ENCODE data around the gene MEPCE. TPM values are rescaled to one million over a fixed set of nuclear protein-coding genes. Genes with fewer than 3 reads are reported as not detected.
"Not testable (repeated sequence)": the region's sequence is repeated elsewhere in the genome, so short reads cannot be mapped to it uniquely, and the experiment has no call there.

MEPCE gene
- total and polyA plus RNA-seq, 2 experiments from 2014 or later, result 15.8 to 23.1 TPM

DNA sequence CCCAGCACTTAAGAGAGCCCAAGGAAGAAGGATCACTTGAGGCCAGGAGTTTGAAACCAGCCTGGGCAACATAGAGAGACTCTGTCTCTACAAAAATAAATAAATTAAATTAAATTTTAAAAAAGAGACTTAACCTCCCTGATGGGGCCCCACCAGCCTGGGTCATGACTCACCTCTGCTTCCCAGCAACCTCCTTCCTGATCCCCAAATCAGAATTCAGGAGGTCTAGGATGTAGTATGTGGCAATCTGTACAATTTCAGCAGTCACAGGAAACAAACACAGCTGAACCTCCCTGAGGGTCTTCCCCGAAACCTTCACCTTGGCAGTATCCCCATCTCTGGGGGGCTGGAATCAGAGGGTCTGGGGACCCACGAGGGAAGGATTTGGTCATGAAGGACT is 16.4 kb downstream of the MEPCE start:
- Histone ChIP-seq H3K4me2 (no peak overlapping the region), H3K36me3 (replicated peaks; ENCODE audit: insufficient read depth, low read depth) (no peaks in the 10 kb centered on the region), H4K20me1 (ENCODE audit: insufficient read depth, poor library complexity, severe bottlenecking) (no peaks in the 10 kb centered on the region), H3K9me2 (replicated peaks; ENCODE audit: insufficient read depth) (no peaks in the 10 kb centered on the region), H3K4me3 (no peak overlapping the region), H3K27me3 (no peaks in the 10 kb centered on the region), H3K27ac (no peak overlapping the region), H3K9me3 (ENCODE audit: low read depth) (no peaks in the 10 kb centered on the region), H3K79me2 (no peaks in the 10 kb centered on the region), H2AFZ (no peak overlapping the region), H3K4me1 (ENCODE audit: insufficient read depth) (peaks cover 9% of the 10 kb centered on the region)
- WGBS (ENCODE audit: low lambda C conversion rate, missing lambda C conversion rate), result 69% methylated on average over 2 of the region's 2 CpGs
- TF ChIP-seq EZH2 (IDR thresholded peaks at IDR 0.05; ENCODE audit: borderline replicate concordance) (no peak), EZH2phosphoT487 (IDR thresholded peaks at IDR 0.05; ENCODE audit: low read depth, severe bottlenecking, unreplicated experiment) (no peak)
- TF ChIP-seq, protein P1, sequence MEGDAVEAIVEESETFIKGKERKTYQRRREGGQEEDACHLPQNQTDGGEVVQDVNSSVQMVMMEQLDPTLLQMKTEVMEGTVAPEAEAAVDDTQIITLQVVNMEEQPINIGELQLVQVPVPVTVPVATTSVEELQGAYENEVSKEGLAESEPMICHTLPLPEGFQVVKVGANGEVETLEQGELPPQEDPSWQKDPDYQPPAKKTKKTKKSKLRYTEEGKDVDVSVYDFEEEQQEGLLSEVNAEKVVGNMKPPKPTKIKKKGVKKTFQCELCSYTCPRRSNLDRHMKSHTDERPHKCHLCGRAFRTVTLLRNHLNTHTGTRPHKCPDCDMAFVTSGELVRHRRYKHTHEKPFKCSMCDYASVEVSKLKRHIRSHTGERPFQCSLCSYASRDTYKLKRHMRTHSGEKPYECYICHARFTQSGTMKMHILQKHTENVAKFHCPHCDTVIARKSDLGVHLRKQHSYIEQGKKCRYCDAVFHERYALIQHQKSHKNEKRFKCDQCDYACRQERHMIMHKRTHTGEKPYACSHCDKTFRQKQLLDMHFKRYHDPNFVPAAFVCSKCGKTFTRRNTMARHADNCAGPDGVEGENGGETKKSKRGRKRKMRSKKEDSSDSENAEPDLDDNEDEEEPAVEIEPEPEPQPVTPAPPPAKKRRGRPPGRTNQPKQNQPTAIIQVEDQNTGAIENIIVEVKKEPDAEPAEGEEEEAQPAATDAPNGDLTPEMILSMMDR (IDR thresholded peaks at IDR 0.05; ENCODE audit: poor library complexity), result no peak
- no peak for DNase-seq (ENCODE audit: low spot score)

DNA sequence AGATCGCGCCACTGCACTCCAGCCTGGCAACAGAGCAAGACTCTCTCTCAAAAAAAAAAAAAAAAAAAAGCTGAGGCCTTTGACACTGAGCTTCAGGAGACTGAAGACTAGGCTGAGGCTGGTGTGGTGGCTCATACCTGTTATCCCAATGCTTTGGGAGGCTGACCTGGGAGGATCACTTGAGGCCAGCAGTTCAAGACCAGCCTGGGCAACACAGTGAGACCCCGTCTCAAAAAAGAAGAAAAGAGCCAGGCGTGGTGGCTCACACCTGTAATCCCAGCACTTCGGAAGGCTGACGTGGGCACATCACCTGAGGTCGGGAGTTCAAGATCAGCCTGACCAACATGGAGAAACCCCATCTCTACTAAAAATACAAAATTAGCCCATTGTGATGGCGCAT is 17.7 kb downstream of the MEPCE start:
- 93% methylated on average over 6 of the region's 8 CpGs for WGBS (ENCODE audit: low lambda C conversion rate, missing lambda C conversion rate)
- H3K79me2 ChIP-seq; H3K27me3 ChIP-seq; DNase-seq (ENCODE audit: low spot score); H3K27ac ChIP-seq; H3K9me3 ChIP-seq (ENCODE audit: low read depth); H3K36me3 ChIP-seq (replicated peaks; ENCODE audit: insufficient read depth, low read depth); H3K4me1 ChIP-seq (ENCODE audit: insufficient read depth); H3K9me2 ChIP-seq (replicated peaks; ENCODE audit: insufficient read depth); H2AFZ ChIP-seq; H3K4me3 ChIP-seq; H3K4me2 ChIP-seq; H4K20me1 ChIP-seq (ENCODE audit: insufficient read depth, poor library complexity, severe bottlenecking): not testable (repeated sequence)

- Histone ChIP-seq H3K36me3 (replicated peaks; ENCODE audit: insufficient read depth, low read depth) (no peaks in the 10 kb centered on the region), H4K20me1 (ENCODE audit: insufficient read depth, poor library complexity, severe bottlenecking) (no peaks in the 10 kb centered on the region), H3K4me1 (ENCODE audit: insufficient read depth) (peaks cover 7% of the 10 kb centered on the region), H3K4me2 (no peak overlapping the region), H3K79me2 (no peaks in the 10 kb centered on the region), H3K4me3 (no peak overlapping the region), H3K9me3 (ENCODE audit: low read depth) (no peaks in the 10 kb centered on the region), H3K27ac (no peak overlapping the region), H3K9me2 (replicated peaks; ENCODE audit: insufficient read depth) (no peaks in the 10 kb centered on the region), H3K27me3 (no peaks in the 10 kb centered on the region), H2AFZ (no peak overlapping the region)
- DNase-seq (ENCODE audit: low spot score), result no peak
- TF ChIP-seq EZH2phosphoT487 (IDR thresholded peaks at IDR 0.05; ENCODE audit: low read depth, severe bottlenecking, unreplicated experiment) (no peak), EZH2 (IDR thresholded peaks at IDR 0.05; ENCODE audit: borderline replicate concordance) (no peak)
- 90% methylated on average over 13 of the region's 13 CpGs for WGBS (ENCODE audit: low lambda C conversion rate, missing lambda C conversion rate)
Measured at GRCh38 chr7:100449190-100449795, 19.7 kb downstream of the MEPCE start.

GRCh38 chr7:100452513-100452912 is 22.9 kb downstream of the MEPCE start:
- Histone ChIP-seq H3K27ac (no peak overlapping the region), H3K4me3 (no peak overlapping the region), H3K27me3 (no peaks in the 10 kb centered on the region), H3K9me3 (ENCODE audit: low read depth) (no peaks in the 10 kb centered on the region), H3K4me1 (ENCODE audit: insufficient read depth) (no peaks in the 10 kb centered on the region), H2AFZ (no peak overlapping the region), H3K4me2 (no peak overlapping the region), H4K20me1 (ENCODE audit: insufficient read depth, poor library complexity, severe bottlenecking) (no peaks in the 10 kb centered on the region), H3K9me2 (replicated peaks; ENCODE audit: insufficient read depth) (no peaks in the 10 kb centered on the region), H3K36me3 (replicated peaks; ENCODE audit: insufficient read depth, low read depth) (no peaks in the 10 kb centered on the region), H3K79me2 (no peaks in the 10 kb centered on the region)
- no peak for DNase-seq (ENCODE audit: low spot score)
- no peak for TF ChIP-seq EZH2 (IDR thresholded peaks at IDR 0.05; ENCODE audit: borderline replicate concordance)
- TF ChIP-seq, protein P1 (IDR thresholded peaks at IDR 0.05; ENCODE audit: poor library complexity), result no peak
- TF ChIP-seq EZH2phosphoT487 (IDR thresholded peaks at IDR 0.05; ENCODE audit: low read depth, severe bottlenecking, unreplicated experiment), result no peak
- 99% methylated on average over 3 of the region's 3 CpGs for WGBS (ENCODE audit: low lambda C conversion rate, missing lambda C conversion rate)

DNA sequence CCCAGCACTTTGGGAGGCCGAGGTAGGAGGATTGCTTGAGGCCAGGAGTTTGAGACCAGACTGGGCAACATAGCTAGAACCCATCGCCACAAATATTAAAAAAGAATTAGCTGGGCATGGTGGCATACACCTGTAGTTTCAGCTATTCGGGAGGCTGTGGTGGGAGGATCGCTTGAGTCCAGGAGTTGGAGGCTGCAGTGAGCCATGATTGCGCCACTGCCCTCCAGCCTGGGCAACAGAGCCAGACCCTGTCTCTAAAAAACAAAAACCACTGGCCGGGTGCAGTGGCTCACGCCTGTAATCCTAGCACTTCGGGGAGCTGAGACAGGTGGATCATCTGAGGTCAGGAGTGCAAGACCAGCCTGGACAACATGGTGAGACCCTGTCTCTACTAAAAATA is 24.2 kb downstream of the MEPCE start:
- H3K4me3 ChIP-seq; H3K4me2 ChIP-seq; H3K4me1 ChIP-seq (ENCODE audit: insufficient read depth); H3K9me3 ChIP-seq (ENCODE audit: low read depth); H3K27ac ChIP-seq; DNase-seq (ENCODE audit: low spot score); H3K36me3 ChIP-seq (replicated peaks; ENCODE audit: insufficient read depth, low read depth); H3K27me3 ChIP-seq; H4K20me1 ChIP-seq (ENCODE audit: insufficient read depth, poor library complexity, severe bottlenecking); H3K9me2 ChIP-seq (replicated peaks; ENCODE audit: insufficient read depth); H3K79me2 ChIP-seq; H2AFZ ChIP-seq: not testable (repeated sequence)
- 89% methylated on average over 8 of the region's 8 CpGs for WGBS (ENCODE audit: low lambda C conversion rate, missing lambda C conversion rate)

Data from hepatocyte (in vitro differentiated cells).